T-cell (primary cell): ENCODE data around the gene GRB2. TPM values are rescaled to one million over a fixed set of nuclear protein-coding genes. Genes with fewer than 3 reads are reported as not detected.

Experiments used
- ATAC-seq, 4 experiments: fragments of 200-7000 bp in 3 of 4; fragments of 150-1000 bp in 1 of 4; cut with Tn5 transposase; replicated peaks in 1 of 4; 1 replicate in 3 of 4; 2 replicates in 1 of 4; pipeline ENCODE4 v1.10.0; 2021; ENCODE audit warnings: moderate library complexity in 3 of 4, mild to moderate bottlenecking in 2 of 4, moderate number of reproducible peaks in 1 of 4
- CTCF ChIA-PET, 2 donors: fragments of 300-600 bp; sonication (Branson Sonifier 250); formaldehyde crosslinking; loops; one replicate each; lab custom pipeline; 2022; ENCODE audit warnings: antibody characterized with exemption in 2 of 2; lab: Charles Lee
- POLR2A ChIA-PET, 2 donors: fragments of 300-600 bp; sonication (Branson Sonifier 250); formaldehyde crosslinking; loops; one replicate each; lab custom pipeline; 2022; ENCODE audit warnings: antibody characterized with exemption in 2 of 2; lab: Charles Lee
- DNase-seq, 35 experiments: peaks; one replicate each; pipeline versions ENCODE4 v3.0.0 to v3.0.0-alpha.2; 2013 to 2023
- H3K27ac ChIP-seq: one replicate; pipeline ENCODE4 v1.5.1; 2013; ENCODE audit warnings: low read length
- H3K27me3 ChIP-seq, 2 experiments: replicated peaks in 1 of 2; 1 replicate in 1 of 2; 2 replicates in 1 of 2; pipeline versions ENCODE4 v1.6.1 to v1.7.0; 2013; ENCODE audit warnings: low read length in 1 of 2, mixed read lengths in 1 of 2; ENCODE audit not compliant: control insufficient read depth in 2 of 2, insufficient read depth in 2 of 2; ENCODE audit errors: extremely low read depth in 1 of 2
- H3K36me3 ChIP-seq, 2 donors: 1 replicate in 1 of 2; 2 replicates in 1 of 2; pipeline versions ENCODE4 v1.6.1 to v1.7.0; 2013; ENCODE audit warnings: low read length in 1 of 2; ENCODE audit not compliant: control insufficient read depth in 2 of 2, insufficient read depth in 1 of 2; ENCODE audit errors: extremely low read depth in 1 of 2
- H3K4me1 ChIP-seq, 2 experiments: 1 replicate in 1 of 2; 2 replicates in 1 of 2; pipeline versions ENCODE4 v1.6.1 to v1.7.0; 2013; ENCODE audit warnings: low read length in 2 of 2, mixed read lengths in 1 of 2; ENCODE audit not compliant: insufficient read depth in 2 of 2, control insufficient read depth in 1 of 2; ENCODE audit errors: extremely low read depth in 1 of 2
- H3K4me3 ChIP-seq, 2 donors: 1 replicate in 1 of 2; 2 replicates in 1 of 2; pipeline versions ENCODE4 v1.5.1 to v1.7.0; 2013; ENCODE audit warnings: mild to moderate bottlenecking in 2 of 2, low read length in 1 of 2, moderate library complexity in 1 of 2; ENCODE audit not compliant: control insufficient read depth in 1 of 2; ENCODE audit errors: extremely low read depth in 1 of 2
- H3K9me3 ChIP-seq: 2 replicates; pipeline ENCODE4 v1.7.0; 2013
- H3K27ac Mint-ChIP-seq, 2 donors: one replicate each; pipeline ENCODE4 v1.8.0; 2020 to 2021; ENCODE audit warnings: mild to moderate bottlenecking in 2 of 2, mixed read lengths in 2 of 2
- H3K27me3 Mint-ChIP-seq, 2 donors: one replicate each; pipeline ENCODE4 v1.8.0; 2021 to 2022; ENCODE audit warnings: mixed read lengths in 2 of 2
- H3K36me3 Mint-ChIP-seq: one replicate; pipeline ENCODE4 v1.8.0; 2021; ENCODE audit warnings: mixed read lengths
- H3K4me1 Mint-ChIP-seq, 3 donors: one replicate each; pipeline ENCODE4 v1.8.0; 2020 to 2022; ENCODE audit warnings: mixed read lengths in 3 of 3, mild to moderate bottlenecking in 1 of 3
- H3K4me3 Mint-ChIP-seq, 3 donors: one replicate each; pipeline ENCODE4 v1.8.0; 2020 to 2022; ENCODE audit warnings: mild to moderate bottlenecking in 3 of 3, mixed read lengths in 3 of 3, moderate library complexity in 3 of 3
- H3K9me3 Mint-ChIP-seq, 3 donors: one replicate each; pipeline ENCODE4 v1.8.0; 2020 to 2022; ENCODE audit warnings: mixed read lengths in 3 of 3
- WGBS: methylation state at CpG from one replicate; pipeline ENCODE4 v1.1.5; 2013; ENCODE audit warnings: missing lambda C conversion rate; ENCODE audit not compliant: insufficient coverage; 5-methylcytosine and 5-hydroxymethylcytosine counted together
- total RNA-seq, 35 experiments: library from RNA in 6 of 35; stranded (reverse) in 6 of 35; fragments of 120-200 nt in 1 of 35; gene quantifications; one replicate each; pipeline versions ENCODE4 v1.2.1 to v1.2.4 and lab custom pipeline; 2013 to 2026

The GRB2 gene
- total RNA-seq, 5 donors from 2014 or later (not counting 1 experiment from before 2014, with no cell fraction given): 103 to 133 (median 130) TPM

GRCh38 chr17:75345514-75346167 is 59.8 kb downstream of the GRB2 start:
- Mint-ChIP-seq H3K27me3 (no peaks in the 10 kb centered on the region), H3K4me3 (peak overlapping the region; percentile 63 to 76 (median 73)), H3K36me3 (no peaks in the 10 kb centered on the region), H3K4me1 (peaks cover 93 to 97% (median 95%) of the 10 kb centered on the region in 3 donors), H3K9me3 (no peaks in the 10 kb centered on the region), H3K27ac (peak overlapping the region; percentile 86 to 98)
- H3K27me3 ChIP-seq: no peaks in the 10 kb centered on the region
- CTCF ChIA-PET: interaction anchor here in 1 of 2 donors (0.6 to 1.4 kb wide), 6 partner anchors 23 to 510 kb away, joined by 3 to 5 read pairs (median 4); partner anchors contain the start of gene SLC25A19
- DNase-seq (peak in 33 of 35 experiments; percentile 22 to 71 (median 45)), ATAC-seq (peak; percentile 74 to 85 (median 78))
- H3K4me3 ChIP-seq: peak overlapping the region in 1 of 2 donors; percentile 41
- peak overlapping the region; percentile 72 for H3K27ac ChIP-seq
- H3K9me3 ChIP-seq: no peaks in the 10 kb centered on the region
- POLR2A ChIA-PET: interaction anchor here in 1 of 2 donors (0.6 to 0.7 kb wide), 2 partner anchors 134 to 746 kb away, joined by 4 to 8 read pairs; no protein-coding TSS in a partner anchor
- WGBS: 10% methylated on average over 5 of the region's 8 CpGs
- H3K4me1 ChIP-seq: peaks cover 74 to 94% of the 10 kb centered on the region in 2 experiments
- H3K36me3 ChIP-seq: no peaks in the 10 kb centered on the region

GRCh38 chr17:75344666-75345065 is 60.8 kb downstream of the GRB2 start:
- H3K27me3 ChIP-seq: no peaks in the 10 kb centered on the region
- no peak for ATAC-seq
- peak in 21 of 35 experiments; percentile 6 to 65 (median 27) for DNase-seq
- peak overlapping the region in 1 of 2 donors; percentile 2 for H3K4me3 ChIP-seq
- H3K27ac Mint-ChIP-seq: peak overlapping the region; percentile 98
- no peaks in the 10 kb centered on the region for H3K27me3 Mint-ChIP-seq
- WGBS: no CpG with 5 or more reads among the region's 5 CpGs
- POLR2A ChIA-PET: interaction anchor here (0.6 to 1.1 kb wide), 4 partner anchors 10 to 344 kb away, joined by 3 to 10 read pairs (median 5); no protein-coding TSS in a partner anchor
- H3K4me1 Mint-ChIP-seq: peaks cover 93 to 98% (median 95%) of the 10 kb centered on the region in 3 donors
- peak overlapping the region in 2 of 3 donors; percentile 70 to 76 for H3K4me3 Mint-ChIP-seq
- no peaks in the 10 kb centered on the region for H3K36me3 ChIP-seq
- H3K9me3 Mint-ChIP-seq: no peaks in the 10 kb centered on the region
- CTCF ChIA-PET: interaction anchor here (0.6 to 1.4 kb wide), 7 partner anchors 9 to 409 kb away, joined by 3 to 11 read pairs (median 5); partner anchors contain the start of gene SLC25A19 (in 1 of the 2)
- peak overlapping the region; percentile 58 for H3K27ac ChIP-seq
- H3K9me3 ChIP-seq: no peaks in the 10 kb centered on the region
- peaks cover 81 to 93% of the 10 kb centered on the region in 2 experiments for H3K4me1 ChIP-seq
- no peaks in the 10 kb centered on the region for H3K36me3 Mint-ChIP-seq

- POLR2A ChIA-PET: interaction anchor here in 1 of 2 donors (0.8 kb wide), 1 partner anchor 350 kb away, joined by 13 read pairs; no protein-coding TSS in a partner anchor
These were observed 62.5 kb downstream of the GRB2 start for GRCh38 chr17:75342996-75343395.

DNA sequence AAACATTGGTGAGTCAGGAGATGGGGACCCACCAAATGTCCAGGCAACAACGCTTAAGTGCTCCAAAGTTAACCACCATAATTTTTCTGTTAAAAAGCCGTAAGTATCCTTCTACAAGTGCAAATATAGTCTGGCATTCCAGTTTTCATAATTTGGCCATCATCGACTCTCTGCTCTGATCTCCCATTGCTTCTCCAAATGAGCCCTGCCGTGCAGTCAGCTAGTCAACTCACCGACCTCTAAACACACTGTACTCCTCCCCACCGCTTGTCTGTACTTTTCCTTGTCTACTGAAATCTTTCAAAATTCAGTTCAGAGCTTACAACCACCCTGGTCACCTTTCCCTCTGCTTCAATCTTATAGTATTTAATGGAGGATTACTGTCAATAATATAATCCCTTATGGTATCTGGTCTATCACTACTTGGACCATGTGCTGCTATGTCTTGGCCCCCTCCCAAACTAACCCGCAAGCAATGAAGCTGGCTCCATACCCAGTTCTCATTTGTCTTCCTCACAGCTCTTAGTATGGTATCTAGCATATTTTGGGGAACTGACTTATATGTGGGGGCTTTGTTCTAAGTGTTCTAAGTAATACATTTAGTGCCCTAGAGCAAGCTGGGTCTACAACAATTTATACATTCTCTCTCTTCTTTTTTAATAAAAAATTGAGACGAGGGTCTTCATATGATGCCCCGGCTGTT is 63.5 kb downstream of the GRB2 start:
- no peak for ATAC-seq
- H3K27me3 Mint-ChIP-seq: no peaks in the 10 kb centered on the region
- ChIA-PET POLR2A (interaction anchor here (0.5 to 0.6 kb wide), 3 partner anchors 17 to 1417 kb away, joined by 3 to 7 read pairs (median 3); no protein-coding TSS in a partner anchor), CTCF (interaction anchor here in 1 of 2 donors (0.7 to 1.0 kb wide), 3 partner anchors 16 to 1372 kb away, joined by 3 read pairs; partner anchors contain the start of gene GRB2)
- Histone ChIP-seq H3K27me3 (no peaks in the 10 kb centered on the region), H3K9me3 (no peaks in the 10 kb centered on the region), H3K36me3 (no peaks in the 10 kb centered on the region), H3K4me1 (peaks cover 76 to 87% of the 10 kb centered on the region in 2 experiments), H3K27ac (peak overlapping the region; percentile 41), H3K4me3 (no peak overlapping the region)
- H3K9me3 Mint-ChIP-seq: no peaks in the 10 kb centered on the region
- DNase-seq: no peak
- WGBS: 91% methylated on average over 6 of the region's 9 CpGs
- no peaks in the 10 kb centered on the region for H3K36me3 Mint-ChIP-seq
- H3K27ac Mint-ChIP-seq: peak overlapping the region; percentile 98
- peaks cover 85 to 94% (median 92%) of the 10 kb centered on the region in 3 donors for H3K4me1 Mint-ChIP-seq
- peak overlapping the region in 2 of 3 donors; percentile 10 to 76 for H3K4me3 Mint-ChIP-seq

More at GRCh38 chr17:75342996-75343395, 62.5 kb downstream of the GRB2 start:
- Mint-ChIP-seq H3K27me3 (no peaks in the 10 kb centered on the region), H3K4me3 (peak overlapping the region; percentile 70 to 77 (median 76)), H3K9me3 (no peaks in the 10 kb centered on the region), H3K4me1 (peaks cover 91 to 98% (median 97%) of the 10 kb centered on the region in 3 donors), H3K27ac (peak overlapping the region; percentile 98), H3K36me3 (no peaks in the 10 kb centered on the region)
- Histone ChIP-seq H3K27me3 (no peaks in the 10 kb centered on the region), H3K9me3 (no peaks in the 10 kb centered on the region), H3K27ac (peak overlapping the region; percentile 41), H3K36me3 (no peaks in the 10 kb centered on the region), H3K4me1 (peaks cover 80 to 88% of the 10 kb centered on the region in 2 experiments), H3K4me3 (no peak overlapping the region)
- CTCF ChIA-PET: interaction anchor here (0.6 to 1.2 kb wide), 2 partner anchors 43 to 54 kb away, joined by 3 to 4 read pairs; no protein-coding TSS in a partner anchor
- ATAC-seq: no peak
- no peak for DNase-seq
- no CpG with 5 or more reads among the region's 3 CpGs for WGBS

GRCh38 chr17:75340631-75341030 is 64.8 kb downstream of the GRB2 start:
- POLR2A ChIA-PET: interaction anchor here in 1 of 2 donors (0.7 kb wide), 1 partner anchor 37 kb away, joined by 3 read pairs; no protein-coding TSS in a partner anchor

More at GRCh38 chr17:75340631-75341030, 64.8 kb downstream of the GRB2 start:
- no peaks in the 10 kb centered on the region for H3K9me3 Mint-ChIP-seq
- no peaks in the 10 kb centered on the region for H3K9me3 ChIP-seq
- H3K4me1 Mint-ChIP-seq: peaks cover 85 to 94% (median 94%) of the 10 kb centered on the region in 3 donors
- H3K4me3 Mint-ChIP-seq: peak overlapping the region in 1 of 3 donors; percentile 80
- H3K4me3 ChIP-seq: no peak overlapping the region
- H3K27me3 Mint-ChIP-seq: no peaks in the 10 kb centered on the region
- no peaks in the 10 kb centered on the region for H3K36me3 Mint-ChIP-seq
- CTCF ChIA-PET: interaction anchor here in 1 of 2 donors (0.9 kb wide), 1 partner anchor 53 kb away, joined by 3 read pairs; no protein-coding TSS in a partner anchor
- peak overlapping the region; percentile 98 for H3K27ac Mint-ChIP-seq
- H3K4me1 ChIP-seq: peaks cover 79 to 87% of the 10 kb centered on the region in 2 experiments
- DNase-seq (no peak), ATAC-seq (no peak)
- no peaks in the 10 kb centered on the region for H3K36me3 ChIP-seq
- 96% methylated on average over 3 of the region's 5 CpGs for WGBS
- H3K27me3 ChIP-seq: no peaks in the 10 kb centered on the region
- peak overlapping the region; percentile 55 for H3K27ac ChIP-seq
